CD4-positive, alpha-beta T cell treated with Interleukin-12 subunit alpha and Interleukin-12 subunit beta, for 1 hour (primary cell): ENCODE results near the gene AKIP1.
"Not testable (repeated sequence)": the region's sequence is repeated elsewhere in the genome, so short reads cannot be mapped to it uniquely, and the experiment has no call there.

ENCODE experiments used
- DNase-seq: peaks from one replicate; pipeline ENCODE4 v3.0.0-alpha.2; 2020

Gene AKIP1

GRCh38 chr11:8911029-8911823, at the start of gene AKIP1:
AKIP1 (plus strand) TSS chr11:8911189; CDS start chr11:8911450, 261 bp downstream.
- peak; percentile 85 for DNase-seq

- no peak for DNase-seq
Measured at GRCh38 chr11:8863838-8864237, 47.2 kb upstream of the AKIP1 start.

- DNase-seq = no peak
Measured at GRCh38 chr11:8865304-8865703, 45.7 kb upstream of the AKIP1 start.

GRCh38 chr11:8867035-8867434, 44.0 kb upstream of the AKIP1 start:
- DNase-seq = no peak

GRCh38 chr11:8867931-8868631, 42.9 kb upstream of the AKIP1 start:
- DNase-seq = no peak

DNA sequence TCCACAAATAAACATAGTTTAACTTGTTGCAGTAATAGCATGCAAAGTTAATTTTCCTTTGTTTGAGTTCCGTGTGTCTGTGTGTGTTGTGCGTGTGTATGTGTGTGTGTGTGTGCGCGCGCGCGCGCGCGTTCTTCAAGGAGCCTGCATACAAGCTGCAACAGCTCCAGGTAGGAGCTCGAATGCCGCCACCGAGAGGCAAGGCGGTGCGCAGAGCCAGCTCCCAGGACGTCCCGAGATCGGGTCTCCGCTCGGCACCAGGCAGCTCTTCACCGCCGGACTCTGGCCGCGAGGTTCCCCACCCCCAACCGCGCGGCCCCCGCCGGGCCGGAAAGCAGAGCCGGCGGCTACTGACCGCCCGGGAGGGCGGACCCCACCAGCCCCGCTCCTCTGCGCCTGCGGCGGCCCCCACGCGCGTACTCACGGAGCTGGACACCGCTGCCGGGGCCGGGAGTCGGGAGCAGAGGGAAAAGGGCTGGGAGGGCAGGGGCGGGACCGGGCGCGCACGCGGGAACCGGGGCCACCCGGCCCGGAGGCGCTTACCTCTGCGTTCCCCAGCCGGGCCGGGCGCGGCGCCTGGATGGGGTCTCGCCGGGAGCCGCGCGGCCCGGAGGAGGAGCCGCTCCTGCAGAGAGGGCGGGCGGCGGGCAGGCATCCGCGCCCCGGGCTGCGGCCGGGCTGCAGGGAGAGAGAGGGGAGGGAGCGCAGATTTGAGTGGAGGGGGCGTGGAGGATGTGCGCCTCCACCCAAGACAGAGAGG, 40.4 kb upstream of the AKIP1 start:
- no peak for DNase-seq

GRCh38 chr11:8871171-8871775, 39.7 kb upstream of the AKIP1 start:
- no peak for DNase-seq

DNA sequence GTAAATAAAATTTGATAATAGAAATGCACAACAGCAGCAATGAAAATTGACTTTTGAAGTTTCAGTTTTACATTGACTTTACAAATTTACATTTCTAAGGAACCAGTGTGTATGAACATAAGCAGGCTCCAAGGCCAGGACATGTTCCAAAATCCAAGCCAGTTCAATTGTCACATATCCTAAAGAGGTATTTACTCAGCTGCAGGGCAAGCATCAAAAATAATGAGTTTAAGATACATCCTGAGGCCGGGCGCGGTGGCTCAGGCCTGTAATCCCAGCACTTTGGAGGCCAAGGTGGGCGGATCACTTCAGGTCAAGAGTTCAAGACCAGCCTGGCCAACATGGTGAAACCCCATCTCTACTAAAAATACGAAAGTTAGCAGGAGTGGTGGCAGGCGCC, 39.0 kb upstream of the AKIP1 start:
- no peak for DNase-seq

GRCh38 chr11:8873741-8874405, 37.1 kb upstream of the AKIP1 start:
- no peak for DNase-seq

GRCh38 chr11:8878771-8879170, 32.2 kb upstream of the AKIP1 start:
- no peak for DNase-seq

DNA sequence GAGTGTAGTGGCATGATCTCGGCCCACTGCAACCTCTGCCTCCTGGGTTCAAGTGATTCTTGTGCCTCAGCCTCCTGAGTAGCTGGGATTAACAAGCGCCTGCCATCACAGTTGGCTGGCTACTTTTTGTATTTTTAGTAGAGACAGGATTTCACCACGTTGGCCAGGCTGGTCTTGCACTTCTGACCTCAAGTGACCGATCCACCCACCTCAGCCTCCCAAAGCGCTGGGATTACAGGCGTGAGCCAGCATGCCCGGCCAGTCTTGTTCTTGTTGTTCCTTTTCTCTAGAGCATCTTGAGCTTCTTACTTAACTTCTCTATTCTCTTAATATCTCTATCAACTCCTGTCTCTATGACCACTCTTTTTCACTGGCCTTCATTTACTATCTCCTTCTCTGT, 29.4 kb upstream of the AKIP1 start:
- DNase-seq = not testable (repeated sequence)

DNA sequence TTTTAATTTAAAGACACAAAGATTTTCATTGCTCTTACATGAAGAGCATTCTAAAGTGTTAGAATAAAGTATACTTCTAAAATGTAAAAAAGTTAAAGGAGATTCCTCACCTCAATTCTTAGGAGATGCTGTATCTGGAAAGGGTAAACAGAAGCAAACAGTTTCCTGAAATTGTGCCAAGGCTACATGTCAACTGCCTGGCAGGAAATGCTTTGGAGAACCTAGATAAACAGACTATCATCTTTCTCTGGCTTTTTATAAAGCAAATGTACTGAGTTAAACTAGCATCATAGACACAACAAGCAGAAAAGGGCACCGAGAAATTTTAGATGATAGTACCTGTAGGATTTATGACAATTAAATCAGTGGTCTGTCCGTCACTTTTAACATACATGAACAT, 24.7 kb upstream of the AKIP1 start:
- DNase-seq = no peak

GRCh38 chr11:8891185-8891584, 19.8 kb upstream of the AKIP1 start:
- DNase-seq = not testable (repeated sequence)

- DNase-seq = no peak
Measured at GRCh38 chr11:8899119-8899753, 11.8 kb upstream of the AKIP1 start.

DNA sequence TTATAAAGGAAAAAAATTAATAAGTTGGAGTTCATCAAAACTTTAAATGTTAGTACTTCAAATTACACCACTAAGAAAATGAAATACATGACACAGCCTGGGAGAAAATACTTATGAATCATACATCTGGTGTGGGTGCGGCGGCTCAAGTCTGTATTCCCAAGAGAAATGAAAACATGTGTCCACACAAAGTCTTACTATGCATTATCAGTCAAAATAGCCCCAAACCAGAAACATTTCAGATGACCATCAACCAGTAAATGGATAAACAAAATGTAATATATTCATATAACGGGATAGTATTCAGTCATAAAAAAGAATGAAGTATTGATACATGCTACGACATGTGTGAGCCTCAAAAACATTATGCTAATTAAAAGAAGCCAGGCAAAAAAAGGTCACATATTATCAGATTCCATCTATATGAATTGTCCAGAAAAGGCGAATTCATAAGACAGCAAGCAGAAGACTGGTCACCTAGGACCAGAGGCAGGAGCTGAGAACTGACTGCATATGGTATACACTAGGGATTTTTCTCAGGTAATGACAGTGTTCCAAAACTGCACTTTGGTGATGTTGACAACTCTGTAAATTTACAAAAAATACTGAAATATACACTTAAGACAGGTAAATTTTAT, 5.3 kb upstream of the AKIP1 start:
- DNase-seq = no peak

DNA sequence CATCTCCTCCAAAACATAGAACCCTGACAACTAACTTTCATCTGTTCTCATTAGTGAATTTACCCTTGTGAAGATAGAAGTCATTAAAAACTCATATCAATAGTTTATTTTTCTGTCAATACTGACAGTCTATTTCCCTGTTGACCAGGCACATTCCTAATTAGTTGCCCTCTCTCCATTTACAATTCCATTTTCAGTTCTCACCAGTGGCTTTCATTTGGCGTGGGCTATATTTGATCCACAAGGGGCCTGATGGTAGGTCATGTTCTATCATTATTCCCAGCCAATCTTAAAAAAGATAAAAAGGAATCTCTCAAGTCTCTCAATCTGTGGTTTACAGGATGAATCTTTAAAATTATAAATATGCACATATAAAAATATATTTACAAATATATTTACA, 3.9 kb upstream of the AKIP1 start:
- no peak for DNase-seq

- DNase-seq = no peak
Measured at GRCh38 chr11:8908099-8908498, 2.9 kb upstream of the AKIP1 start.

- no peak for DNase-seq
Measured at GRCh38 chr11:8910649-8911026, 351 bp upstream of the AKIP1 start.

DNA sequence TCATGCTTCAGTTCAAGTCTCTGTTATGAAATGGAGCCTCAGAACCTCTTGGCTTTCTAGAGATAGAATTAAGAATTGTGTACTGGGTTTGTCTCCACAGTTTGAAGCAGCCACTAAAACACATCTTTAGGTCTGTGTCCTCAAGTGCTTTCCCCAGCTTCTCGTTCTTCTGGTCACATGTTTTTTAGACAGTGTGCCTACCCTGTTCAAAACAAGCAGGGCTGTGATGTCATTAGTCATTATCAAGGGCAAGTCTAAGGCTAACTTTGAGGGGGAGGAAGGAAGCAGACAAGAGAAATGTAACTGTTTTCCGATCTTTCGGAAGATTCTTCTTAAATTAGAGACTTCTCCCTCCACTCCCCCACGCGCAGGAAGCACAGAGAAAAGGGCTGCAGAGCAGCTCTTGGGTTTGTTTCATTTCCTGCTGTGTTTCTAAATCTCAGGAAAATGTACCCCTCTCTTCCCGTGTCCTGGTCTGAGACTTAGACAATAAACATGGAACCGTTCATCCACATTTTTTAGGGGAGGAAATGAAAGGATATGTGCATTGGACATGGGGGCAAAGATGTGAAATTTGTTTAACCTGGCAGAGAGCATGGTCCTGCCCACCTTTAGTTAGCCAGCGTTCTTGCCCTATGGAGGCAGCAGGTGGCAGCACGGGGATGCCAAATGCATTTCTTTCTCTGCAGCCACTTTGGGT, 3.1 kb downstream of the AKIP1 start:
- peak; percentile 55 for DNase-seq

- no peak for DNase-seq
Measured at GRCh38 chr11:8914661-8915018, 3.7 kb downstream of the AKIP1 start.

- DNase-seq = no peak
Measured at GRCh38 chr11:8917157-8917825, 6.3 kb downstream of the AKIP1 start.
